Inferior parietal cortex (tissue), 1 donor: ENCODE data around the gene EXT2.
A peak's percentile ranks its signal among the peaks of the same experiment; 100 is the strongest.

Experiments used
- DNase-seq: peaks from one replicate; pipeline ENCODE4 v3.0.0-alpha.2; 2016; ENCODE audit errors: extremely low spot score

EXT2 gene

DNA sequence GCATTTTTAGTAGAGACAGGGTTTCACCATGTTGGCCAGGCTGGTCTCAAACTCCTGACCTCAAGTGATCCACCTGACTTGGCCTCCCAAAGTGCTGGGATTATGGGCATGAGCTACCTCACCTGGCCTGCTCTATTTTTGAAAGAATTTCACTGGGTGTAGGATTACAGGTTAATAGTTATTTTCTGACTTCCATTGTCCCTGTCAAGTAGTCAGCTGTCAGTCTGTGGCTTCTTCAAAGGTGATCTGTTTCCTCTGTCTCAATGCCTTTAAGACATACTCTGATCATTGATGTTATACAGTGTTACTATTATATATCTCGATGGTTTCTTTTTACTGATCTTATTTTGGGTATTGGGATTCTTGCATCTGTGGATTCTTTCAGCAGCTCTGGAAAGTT, 10.1 kb upstream of the EXT2 start:
- DNase-seq, result no peak

DNA sequence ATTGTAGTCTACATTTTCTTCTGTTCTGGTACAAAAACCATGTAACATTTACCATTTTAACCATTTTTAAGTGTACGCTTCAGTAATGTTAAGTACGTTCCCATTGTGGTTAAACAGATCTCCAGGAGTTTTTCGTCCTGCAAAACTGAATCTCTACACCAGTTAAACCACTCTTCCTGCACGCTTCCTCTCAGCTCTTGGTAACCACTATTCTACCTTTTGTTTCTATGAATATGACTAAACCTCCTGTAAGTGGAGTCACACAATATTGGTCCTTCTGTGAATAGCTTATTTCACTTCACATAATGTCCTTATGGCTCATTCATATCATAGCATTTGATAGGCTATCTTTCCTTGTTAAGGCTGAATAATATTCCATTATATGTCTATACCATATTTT, 7.1 kb upstream of the EXT2 start:
- no peak for DNase-seq

DNA sequence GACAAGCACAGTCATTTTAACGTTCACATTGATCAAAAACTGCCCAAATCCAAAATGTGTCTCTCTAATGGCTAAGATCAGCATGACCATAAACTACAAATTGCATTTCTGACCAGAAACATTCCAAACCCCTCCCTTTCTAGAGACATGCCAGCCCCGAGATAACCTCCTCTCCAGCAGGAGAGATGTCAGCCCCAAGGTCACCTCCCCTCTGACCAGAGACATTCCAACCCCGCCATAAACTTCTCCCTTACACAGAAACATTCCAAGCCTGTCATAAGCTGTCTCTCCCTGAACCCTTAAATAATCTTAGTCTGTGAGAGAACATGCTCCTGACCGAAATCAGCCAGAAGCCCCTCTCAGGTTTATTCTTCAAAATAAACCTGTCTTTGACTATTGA, 6.6 kb upstream of the EXT2 start:
- DNase-seq, result no peak

DNA sequence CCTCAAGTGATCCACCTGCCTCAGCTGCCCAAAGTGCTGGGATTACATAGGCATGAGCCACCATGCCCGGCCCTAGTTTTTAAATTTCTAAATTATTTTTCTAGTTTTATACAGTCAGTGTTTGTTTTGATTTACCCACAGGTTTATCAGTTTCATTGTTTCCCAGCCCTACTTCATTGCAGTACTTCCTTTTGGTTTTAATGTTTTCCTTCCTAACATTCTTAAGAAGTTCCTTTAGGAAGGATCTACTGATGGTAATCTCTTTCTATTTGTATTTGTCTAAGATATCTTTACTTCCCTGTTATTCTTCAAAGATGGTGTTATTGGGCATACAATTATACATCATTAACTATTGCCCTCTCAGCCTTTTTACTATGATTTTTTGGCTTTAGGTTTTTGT, 4.9 kb upstream of the EXT2 start:
- no peak for DNase-seq

DNA sequence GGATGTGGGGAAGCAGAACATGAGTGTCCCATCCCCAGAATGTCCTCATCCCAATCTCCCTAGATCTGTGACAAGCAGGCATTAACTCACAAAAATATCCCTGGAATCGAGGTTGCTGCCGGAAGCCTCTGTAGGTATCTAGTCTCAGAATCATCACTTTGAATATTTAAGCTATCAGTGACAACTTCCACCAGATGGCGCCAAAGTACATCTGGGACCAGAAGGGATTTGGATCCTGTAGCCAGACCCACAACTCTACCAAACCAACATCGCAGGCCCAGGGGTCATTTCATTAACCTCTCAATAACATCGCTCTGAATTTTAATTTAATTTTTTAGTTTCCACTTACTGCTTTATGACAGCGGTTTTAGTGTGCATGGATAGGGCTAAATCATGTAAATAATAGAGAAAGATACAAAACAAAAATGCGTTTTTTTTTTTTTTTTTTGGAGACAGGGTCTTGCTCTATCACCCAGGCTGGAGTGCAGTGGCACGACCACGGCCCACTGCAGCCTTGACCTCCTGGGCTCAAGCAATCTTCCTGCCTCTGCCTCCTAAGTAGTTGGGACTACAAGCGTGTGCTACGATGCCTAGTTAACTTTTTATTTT, 1.1 kb upstream of the EXT2 start:
- peak; percentile 95 for DNase-seq

DNA sequence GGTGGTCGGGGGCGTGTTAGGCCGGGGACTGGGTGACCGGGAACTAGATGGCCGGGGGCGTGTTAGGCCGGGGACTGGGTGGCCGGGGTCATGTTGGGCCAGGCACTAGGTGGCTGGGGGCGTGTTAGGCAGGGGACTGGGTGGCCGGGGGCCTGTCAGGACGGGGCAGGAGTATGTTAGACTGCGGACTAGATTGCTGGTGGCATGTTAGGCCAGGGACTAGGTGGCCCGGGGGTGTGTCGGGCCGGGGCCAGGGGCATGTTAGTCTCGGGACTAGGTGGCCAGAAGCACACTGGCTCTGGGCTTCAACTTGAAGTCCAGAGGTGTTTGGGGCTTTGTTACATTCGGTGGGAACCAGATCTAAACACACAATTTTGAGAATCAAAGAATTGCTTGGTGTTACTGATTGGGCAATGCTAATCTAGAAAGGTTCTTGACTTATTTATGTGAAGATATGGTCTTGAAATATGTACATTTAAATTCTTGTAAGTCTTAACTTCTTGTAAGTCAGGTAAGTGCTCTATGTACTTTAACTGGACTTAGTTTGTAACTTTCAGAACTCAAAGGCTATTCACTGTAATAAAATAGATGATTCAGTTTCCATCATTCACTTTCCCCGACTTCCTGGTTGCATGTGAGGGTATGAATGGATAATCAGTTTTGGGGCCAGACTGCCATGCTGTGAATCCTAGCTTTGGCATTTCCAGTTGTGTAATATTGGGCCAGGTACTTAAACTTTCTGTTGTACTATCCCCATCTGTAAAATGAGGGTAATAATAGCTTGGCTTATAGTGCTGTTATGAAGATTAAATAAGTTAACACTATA, 1.1 kb downstream of the EXT2 start:
- no peak for DNase-seq

DNA sequence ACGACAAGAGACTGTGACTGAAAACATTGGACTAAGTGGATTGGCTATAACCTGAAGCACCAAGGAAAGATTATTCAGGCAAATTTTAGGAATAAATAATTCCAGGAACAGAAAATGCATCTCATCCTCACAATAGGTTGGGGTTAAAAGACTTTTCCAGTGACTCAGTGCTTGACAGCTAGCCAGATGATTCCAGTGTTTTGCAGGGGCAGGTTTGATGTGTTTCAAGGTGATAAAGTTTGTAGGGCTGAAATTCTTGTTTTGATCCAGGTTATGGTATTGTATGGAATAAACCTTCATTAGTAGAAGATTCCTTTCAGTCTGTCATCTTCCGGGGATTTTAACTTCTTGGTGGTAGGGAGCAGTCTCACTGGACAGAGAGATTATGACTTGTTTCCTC, 2.3 kb downstream of the EXT2 start:
- DNase-seq, result no peak

DNA sequence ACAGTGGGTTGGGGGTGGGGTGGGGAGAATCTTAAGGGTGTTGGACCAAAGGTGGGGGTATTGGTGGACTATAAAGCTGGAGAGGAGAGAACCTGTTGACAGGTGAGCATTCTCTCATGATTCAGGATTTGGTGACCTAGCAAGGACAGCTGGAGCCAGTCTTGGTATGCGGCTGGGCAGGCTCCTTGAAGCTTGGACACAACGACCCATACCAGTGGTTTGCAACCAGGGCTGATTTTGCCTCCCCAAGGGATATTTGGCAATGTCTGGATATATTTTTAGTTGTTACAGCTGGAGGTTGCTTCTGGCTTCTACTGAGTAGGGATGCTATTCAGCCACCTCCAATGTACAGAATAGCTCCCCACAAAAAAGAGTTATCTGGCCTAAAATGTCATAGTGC, 5.6 kb downstream of the EXT2 start:
- no peak for DNase-seq

DNA sequence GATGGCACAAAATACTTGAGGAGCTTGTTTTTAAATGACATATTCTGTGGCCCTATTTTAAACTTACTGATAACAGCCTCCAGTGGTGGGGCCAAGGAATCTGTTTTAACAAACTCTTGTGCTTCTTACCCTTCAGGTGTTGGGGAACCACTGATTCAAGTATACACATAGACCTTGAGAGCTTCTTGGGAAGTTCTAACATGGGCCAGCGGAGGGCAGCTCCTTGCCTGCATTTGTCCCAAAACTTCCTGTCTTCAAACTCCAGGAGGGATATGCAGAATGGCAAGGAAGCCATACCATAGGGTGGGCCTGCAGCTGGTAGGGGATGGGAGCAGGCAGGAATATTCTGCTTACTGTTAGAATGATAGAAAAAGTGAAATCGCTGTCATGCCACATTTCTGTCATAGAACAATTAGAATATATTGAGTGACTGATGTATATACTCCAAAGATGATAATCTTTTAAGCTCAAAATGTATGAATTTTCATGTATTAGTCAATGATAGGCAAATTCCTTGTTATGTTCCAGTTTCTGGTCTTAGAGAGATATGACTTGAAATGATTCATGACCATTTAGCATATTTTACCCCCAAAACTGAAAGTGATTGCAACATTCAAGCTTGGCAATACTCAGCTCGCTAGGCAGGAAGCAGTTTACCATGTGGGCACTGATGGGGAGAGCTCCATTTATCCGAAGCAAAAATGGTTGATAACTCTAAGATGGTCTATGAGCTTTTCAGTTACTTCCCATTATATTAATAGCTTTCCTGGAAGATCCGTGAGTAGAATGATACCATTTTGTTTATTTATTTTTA, 9.2 kb downstream of the EXT2 start:
- no peak for DNase-seq

DNA sequence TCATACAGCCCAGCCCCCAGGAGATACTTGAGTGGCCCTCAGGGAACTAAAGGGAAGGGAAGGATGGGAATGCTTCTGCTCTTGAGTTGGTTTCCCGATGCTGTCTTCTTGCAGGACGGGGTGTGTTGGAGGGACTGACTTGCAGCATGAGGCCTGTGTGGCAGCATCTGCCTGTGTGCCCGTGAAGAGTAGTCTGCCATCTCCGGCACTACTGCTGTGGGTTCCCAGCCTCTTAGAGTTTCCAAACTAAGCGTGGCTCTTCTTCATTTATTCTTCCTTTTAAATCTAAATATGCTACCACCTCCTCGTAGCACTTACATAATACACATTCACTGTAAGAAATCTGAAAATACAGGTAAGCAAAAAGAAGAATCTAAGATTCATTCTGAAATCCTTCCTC, 12.8 kb downstream of the EXT2 start:
- no peak for DNase-seq

DNA sequence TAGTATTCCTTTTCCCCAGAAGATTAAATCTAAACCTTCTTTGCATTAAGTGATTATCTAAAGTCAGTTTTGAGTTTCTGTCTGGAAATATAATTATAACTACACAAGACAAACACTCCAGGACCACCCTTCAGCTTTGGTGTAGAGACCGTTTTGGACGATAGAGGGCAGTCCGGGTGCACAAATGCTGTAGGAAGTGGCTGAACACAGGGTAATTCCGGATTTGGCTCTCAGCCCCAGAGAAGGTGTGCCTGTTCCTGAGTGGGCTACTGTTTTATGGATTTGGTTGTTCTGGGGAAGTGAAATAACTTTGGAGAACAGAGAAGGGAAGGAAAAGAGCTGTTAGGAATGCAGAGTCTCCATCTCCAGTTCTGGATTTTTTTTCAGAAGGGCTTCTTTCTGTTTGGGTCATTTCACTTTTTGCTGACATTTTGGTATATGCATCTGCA, 14.8 kb downstream of the EXT2 start:
- peak; percentile 61 for DNase-seq

DNA sequence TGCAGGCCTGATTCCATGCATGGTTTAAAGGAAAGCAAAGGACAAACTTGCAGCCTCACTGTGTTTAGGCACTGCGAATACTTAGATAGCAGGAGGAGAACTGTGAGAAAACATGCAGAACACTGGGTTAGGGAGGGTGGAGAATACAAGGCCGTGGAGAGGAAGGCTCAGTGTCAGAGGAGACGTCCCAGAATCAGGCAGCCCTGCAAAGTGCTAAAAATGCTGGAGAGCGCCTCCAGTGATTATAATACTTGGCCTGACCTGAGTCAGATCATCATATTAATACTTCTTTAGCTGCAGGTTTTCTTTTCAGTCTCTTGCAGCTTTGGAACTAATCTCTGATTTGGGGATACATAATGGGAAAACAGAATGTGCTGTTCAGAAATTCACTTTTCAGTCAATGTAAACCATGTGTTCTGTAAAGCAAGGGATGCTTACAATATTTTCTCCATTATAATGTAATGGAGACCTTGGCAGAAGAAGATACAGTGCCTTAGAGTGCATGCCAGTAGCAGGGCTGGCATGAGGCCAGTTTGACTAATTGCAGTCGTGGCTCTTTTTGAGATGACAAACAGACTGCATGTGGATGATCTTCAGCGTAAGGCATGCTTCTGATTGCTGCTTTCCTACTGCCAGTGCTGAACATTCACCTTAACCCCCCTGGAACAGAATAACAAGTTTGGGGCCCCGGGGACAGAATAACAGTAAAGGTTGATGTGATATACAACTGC, 16.8 kb downstream of the EXT2 start:
- DNase-seq, result no peak

DNA sequence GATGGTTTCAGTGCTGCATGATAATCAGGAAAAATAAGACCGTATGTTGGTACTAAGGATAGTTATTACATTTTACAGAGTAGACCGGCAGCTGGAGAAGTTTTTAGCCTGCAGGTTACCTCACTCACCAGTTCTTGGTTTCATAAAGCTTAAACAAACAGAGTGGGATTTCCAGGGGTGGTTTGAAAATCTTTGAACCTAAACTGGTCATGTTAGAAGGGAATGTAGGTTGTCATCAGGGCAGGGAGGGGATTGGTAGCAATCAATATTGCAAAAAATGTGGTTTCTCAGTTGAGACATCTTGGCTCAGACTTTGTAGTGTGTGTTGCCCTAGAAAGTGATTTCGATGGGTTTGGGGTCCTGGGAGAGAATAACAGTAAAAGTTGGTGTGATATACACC, 17.5 kb downstream of the EXT2 start:
- no peak for DNase-seq

DNA sequence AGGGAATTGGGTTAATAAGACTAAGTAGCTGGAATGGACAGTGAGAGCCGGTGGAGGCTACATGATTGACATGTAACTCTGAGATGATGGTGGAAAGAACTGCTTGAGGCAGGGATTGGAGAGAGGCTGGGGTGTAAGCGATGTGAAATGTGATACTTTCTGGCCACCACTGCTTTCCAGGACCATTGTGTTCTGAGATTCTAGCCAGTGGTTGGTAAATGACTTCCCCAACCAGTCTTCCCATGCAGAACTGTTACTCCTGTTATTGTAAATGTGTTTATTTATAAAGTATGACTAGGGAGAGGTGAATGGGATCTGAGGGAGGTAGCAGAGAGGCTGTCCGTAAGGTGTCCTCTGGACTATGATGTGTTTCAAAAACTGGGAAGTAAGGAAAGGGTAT, 18.1 kb downstream of the EXT2 start:
- DNase-seq, result no peak

DNA sequence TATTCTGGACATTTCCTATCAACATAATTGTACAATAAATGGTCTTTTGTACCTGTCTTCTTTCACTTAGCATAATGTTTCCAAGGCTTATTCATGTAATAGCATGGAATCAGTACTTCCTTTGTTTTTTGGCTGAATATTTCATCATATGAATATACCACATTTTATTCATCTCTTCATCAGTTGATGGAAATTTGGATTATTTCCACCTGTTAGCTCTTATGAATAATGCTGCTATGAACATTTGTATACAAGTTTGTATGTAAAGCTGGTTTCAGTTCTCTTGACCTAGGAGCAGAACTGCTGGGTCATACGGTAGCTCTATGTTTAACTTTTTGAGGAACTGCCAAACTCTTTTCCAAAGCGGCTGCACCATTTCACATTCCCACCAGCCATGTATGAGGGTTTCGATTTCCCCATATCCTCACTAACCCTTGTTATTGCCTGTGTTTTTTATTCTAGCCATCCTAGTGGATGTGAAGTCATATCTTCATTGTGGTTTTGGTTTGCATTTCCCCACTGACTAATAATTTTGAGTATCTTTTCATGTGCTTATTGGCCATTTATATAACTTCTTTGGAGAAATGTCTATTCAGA, 20.9 kb downstream of the EXT2 start:
- no peak for DNase-seq

DNA sequence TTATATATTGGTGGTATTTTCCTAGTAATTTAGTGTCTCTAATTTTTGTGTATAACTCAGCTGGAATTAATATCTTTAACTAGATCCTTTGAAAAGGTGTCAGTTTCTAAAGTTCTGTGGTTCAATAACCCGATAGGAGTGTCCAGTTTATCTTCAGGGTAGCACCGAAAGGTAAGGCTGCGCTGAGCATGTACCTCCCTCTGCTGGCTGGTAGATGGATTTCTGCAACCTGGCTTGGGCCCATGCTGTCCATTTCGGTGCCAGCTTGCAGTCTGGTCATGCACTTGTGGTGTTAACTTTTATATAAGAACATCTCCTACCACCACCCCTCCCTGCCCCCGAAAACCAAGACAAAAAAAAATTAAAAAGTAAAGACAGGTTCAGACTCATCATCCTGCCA, 24.7 kb downstream of the EXT2 start:
- DNase-seq, result no peak

DNA sequence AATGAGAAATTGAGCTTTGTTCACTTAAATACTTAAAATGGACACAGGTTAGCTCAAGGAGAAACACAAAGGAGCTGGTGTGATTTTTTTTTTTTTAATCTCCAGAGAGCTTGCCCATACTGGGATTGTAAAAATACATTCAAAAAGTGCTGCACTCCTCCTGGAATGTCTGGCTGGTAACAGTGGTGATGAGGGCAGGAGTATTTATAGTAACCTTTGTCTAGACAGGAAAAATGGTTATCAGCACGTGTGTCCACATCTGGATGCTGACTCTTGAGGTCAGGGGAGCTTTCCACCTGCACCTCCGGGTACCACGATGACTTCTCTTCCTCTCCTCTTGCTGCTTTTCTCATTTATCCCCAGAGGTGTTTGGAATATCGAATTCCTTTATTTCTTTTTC, 30.1 kb downstream of the EXT2 start:
- DNase-seq, result no peak

DNA sequence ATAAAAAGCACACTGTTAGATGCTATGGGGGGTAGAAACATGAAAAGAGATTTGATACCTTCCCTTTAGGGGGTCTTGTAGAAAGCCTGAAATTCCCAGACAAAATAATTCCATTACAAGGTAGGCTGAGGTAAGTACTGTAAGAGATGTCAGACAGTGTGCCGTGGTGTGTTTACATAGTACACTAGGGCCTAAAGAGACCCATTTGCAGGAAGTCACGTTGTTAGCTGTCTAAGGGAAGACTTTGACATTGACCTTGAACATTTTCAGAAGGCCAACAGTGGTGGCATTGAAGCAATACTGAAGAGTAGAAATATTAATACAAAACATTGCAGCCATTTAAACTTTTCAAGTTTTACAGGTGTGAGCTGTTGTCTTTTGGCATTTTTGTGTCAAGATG, 30.8 kb downstream of the EXT2 start:
- DNase-seq, result no peak

DNA sequence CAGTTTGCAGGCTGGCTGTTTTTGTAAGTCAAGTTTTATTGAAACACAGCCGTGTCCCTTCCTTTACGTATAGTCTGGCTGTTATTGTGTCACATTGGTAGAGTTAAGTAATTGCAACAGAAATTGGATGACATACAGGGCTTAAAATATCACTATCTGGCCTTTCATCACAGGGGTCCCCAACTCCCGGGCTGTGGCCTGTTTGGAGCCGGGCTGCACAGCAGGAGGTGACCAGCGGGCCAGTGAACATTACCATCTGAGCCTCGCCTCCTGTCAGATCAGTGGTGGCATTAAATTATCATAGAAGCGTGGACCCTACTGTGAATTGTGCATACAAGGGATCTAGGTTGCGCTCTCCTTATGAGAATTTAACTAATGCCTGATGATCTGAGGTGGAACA, 31.7 kb downstream of the EXT2 start:
- no peak for DNase-seq

DNA sequence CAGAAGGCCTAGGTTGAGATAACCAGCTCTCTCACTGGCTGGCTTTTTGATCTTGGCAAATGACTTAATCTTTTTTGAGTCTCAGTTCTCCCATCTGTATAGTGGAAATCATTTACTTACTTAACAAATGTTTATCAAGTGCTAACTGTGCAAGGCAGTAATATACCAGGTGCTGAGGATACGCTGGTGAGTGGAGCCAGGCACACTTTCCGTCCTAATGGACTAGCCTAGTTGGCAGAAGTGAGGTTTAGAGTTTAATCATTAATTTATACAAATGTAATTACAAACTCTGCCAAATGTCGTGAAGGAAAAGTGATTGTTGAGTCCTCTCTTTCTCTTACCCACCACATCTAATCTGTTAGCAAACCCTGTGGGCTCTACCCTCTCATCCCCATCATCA, 33.3 kb downstream of the EXT2 start:
- DNase-seq, result no peak

DNA sequence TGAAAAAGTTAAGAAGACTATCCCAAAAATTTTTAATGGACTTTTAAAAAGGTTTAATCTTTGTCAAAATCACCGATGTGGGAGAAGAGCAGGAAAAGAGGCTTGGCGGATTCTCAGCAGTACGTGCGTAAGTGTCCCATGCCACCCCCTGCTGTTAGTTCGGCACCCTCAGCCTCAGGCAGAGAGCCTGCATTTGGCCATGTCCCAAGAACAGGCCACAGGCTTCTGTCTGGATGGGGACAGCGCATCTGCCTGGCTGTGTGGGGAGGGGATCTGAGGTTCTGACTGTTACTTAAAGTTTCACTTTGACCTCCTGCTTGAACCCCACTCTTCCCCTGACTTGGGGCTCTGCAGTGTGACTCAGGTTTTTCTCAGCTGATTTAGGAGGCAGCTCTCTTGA, 35.3 kb downstream of the EXT2 start:
- DNase-seq, result no peak
